BE2C (cell line): ENCODE measurements around the gene PRXL2B.

Experiments used
- DNase-seq: peaks from one replicate; pipeline ENCODE4 v3.0.0-alpha.2; 2020
- H3K27me3 ChIP-seq: fragments of 250-450 bp; sonication (Bioruptor Pico); 2 replicates; pipeline ENCODE4 v1.5.1; 2020; ENCODE audit warnings: mild to moderate bottlenecking
- H3K36me3 ChIP-seq: fragments of 250-450 bp; sonication (Bioruptor Pico); 2 replicates; pipeline ENCODE4 v1.5.1; 2020; ENCODE audit warnings: mild to moderate bottlenecking
- H3K4me1 ChIP-seq: fragments of 250-450 bp; sonication (Bioruptor Pico); 2 replicates; pipeline ENCODE4 v1.5.1; 2020
- H3K4me3 ChIP-seq: 2 replicates; pipeline ENCODE4 v1.5.1; 2011; ENCODE audit warnings: low read depth, low read length
- H3K9me3 ChIP-seq: fragments of 250-450 bp; sonication (Bioruptor Pico); 2 replicates; pipeline ENCODE4 v1.5.1; 2020
- TF ChIP-seq, protein P1 (sequence below): IDR thresholded peaks from 2 replicates; pipeline ENCODE4 v1.5.1; 2012; ENCODE audit warnings: mild to moderate bottlenecking, low read depth, low read length

PRXL2B gene

DNA sequence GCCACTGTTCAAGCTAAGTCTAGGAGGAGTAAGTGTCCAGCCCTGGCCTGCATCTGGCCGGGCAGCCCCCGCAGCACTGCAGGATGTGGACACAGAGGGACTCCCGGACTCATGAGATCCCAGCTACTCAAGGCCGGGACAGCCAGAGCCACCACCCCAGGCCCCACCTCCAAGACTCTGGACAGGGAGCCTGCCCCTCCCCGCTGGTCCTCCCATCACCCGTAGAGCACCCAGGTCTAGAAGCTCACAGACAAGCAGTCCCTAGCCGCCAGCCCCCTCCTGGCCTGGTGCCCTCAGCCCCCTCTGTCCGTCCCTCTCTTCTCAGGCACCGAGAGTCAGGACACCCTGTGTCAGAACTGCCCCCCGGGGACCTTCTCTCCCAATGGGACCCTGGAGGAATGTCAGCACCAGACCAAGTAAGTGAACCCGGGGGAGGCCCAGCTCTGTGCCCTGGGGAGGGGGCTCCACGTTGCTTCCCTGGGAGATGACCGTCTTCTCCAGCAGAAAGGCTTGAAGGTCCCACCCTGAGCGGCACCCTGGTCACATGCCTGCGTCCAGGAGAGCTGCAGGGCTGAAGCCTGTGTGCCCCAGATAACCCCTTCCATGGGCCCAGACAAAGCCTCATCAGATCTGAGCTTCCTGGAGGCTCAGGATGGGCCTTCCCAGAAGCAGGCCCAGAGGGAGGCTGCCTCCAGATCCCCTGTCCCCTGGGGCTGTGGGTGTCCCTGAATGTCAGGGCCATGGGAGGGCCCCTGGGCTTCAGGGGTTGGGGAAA is 26.1 kb upstream of the PRXL2B start:
- H3K9me3 ChIP-seq, result no peaks in the 10 kb centered on the region
- H3K27me3 ChIP-seq, result no peaks in the 10 kb centered on the region
- H3K4me1 ChIP-seq, result peaks cover 3% of the 10 kb centered on the region; the same call in 1 of the 2 replicates
- TF ChIP-seq, protein P1, sequence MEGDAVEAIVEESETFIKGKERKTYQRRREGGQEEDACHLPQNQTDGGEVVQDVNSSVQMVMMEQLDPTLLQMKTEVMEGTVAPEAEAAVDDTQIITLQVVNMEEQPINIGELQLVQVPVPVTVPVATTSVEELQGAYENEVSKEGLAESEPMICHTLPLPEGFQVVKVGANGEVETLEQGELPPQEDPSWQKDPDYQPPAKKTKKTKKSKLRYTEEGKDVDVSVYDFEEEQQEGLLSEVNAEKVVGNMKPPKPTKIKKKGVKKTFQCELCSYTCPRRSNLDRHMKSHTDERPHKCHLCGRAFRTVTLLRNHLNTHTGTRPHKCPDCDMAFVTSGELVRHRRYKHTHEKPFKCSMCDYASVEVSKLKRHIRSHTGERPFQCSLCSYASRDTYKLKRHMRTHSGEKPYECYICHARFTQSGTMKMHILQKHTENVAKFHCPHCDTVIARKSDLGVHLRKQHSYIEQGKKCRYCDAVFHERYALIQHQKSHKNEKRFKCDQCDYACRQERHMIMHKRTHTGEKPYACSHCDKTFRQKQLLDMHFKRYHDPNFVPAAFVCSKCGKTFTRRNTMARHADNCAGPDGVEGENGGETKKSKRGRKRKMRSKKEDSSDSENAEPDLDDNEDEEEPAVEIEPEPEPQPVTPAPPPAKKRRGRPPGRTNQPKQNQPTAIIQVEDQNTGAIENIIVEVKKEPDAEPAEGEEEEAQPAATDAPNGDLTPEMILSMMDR, result no peak
- DNase-seq, result no peak
- H3K4me3 ChIP-seq, result no peak overlapping the region
- H3K36me3 ChIP-seq, result no peaks in the 10 kb centered on the region

DNA sequence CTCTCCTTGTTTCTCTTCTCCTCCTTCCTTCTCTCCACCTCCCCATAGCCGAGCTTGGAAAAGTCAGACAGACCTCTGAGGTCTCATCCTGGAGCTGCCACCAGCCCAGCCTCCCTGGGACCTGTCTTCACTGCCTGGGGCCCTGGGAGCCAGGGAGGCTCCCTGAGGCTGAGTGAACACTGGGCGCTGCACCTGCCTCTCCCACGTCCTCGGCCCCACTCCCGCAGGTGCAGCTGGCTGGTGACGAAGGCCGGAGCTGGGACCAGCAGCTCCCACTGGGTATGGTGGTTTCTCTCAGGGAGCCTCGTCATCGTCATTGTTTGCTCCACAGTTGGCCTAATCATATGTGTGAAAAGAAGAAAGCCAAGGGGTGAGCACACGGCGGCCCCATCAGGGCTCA is 25.1 kb upstream of the PRXL2B start:
- no peak for DNase-seq
- TF ChIP-seq, protein P1, result no peak
- no peaks in the 10 kb centered on the region for H3K4me1 ChIP-seq
- H3K9me3 ChIP-seq, result no peaks in the 10 kb centered on the region
- H3K36me3 ChIP-seq, result no peaks in the 10 kb centered on the region
- no peak overlapping the region for H3K4me3 ChIP-seq
- no peaks in the 10 kb centered on the region for H3K27me3 ChIP-seq

DNA sequence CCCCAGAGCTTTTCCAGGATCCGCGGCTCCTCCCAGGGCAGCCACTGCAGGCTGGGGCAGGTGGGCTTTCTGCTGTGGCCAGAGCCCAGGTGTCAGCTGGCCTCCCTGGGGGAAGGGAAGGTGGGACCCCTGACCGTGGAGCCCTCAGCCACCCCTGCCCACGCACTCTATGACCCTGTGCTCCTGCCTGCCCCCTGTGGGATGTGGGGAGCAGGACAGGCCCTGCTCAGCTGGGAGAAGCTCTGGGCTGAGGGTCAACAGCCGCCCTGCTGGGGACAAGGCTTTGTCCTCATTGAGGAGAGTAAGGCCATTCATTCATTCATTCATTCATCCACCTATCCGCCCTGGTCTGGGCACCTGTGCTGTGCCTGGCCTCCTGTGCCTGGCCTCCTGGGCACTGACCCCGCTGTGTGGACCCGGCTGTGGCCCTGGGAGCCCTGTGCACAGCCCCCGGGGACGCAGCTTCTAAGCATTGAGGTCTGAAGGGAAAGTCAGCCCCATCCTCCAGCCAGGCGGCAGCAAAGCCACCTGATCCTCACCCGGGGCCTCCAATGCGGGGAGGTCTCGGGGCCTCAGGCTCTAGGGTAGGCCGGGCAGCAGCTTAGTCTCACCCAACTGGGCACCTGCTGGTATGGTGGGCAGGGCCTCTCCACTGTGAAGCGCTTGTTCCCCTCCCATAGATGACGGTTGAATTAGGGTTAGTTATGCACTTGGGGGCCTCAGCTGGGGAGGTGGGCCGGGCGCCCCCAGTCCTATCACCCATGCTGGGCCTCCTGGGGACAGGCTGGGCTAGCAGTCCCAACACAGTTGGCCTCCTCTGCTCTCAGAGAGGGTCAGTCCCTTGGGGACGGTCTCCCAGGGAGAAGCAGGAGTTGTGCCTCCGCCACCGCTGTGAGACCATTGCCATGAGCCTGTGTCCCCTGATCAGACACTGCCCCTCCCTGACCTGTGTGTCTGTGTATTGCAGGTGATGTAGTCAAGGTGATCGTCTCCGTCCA is 24.4 kb upstream of the PRXL2B start:
- H3K4me3 ChIP-seq, result no peak overlapping the region
- H3K36me3 ChIP-seq, result no peaks in the 10 kb centered on the region
- TF ChIP-seq, protein P1, result 0 out of 2 replicates have a peak, but pooled peaks have one; percentile 8
- no peaks in the 10 kb centered on the region for H3K27me3 ChIP-seq
- no peaks in the 10 kb centered on the region for H3K4me1 ChIP-seq
- no peak for DNase-seq
- H3K9me3 ChIP-seq, result no peaks in the 10 kb centered on the region

DNA sequence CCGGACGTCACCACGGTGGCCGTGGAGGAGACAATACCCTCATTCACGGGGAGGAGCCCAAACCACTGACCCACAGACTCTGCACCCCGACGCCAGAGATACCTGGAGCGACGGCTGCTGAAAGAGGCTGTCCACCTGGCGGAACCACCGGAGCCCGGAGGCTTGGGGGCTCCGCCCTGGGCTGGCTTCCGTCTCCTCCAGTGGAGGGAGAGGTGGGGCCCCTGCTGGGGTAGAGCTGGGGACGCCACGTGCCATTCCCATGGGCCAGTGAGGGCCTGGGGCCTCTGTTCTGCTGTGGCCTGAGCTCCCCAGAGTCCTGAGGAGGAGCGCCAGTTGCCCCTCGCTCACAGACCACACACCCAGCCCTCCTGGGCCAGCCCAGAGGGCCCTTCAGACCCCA is 23.4 kb upstream of the PRXL2B start:
- no peak for DNase-seq
- Histone ChIP-seq H3K4me1 (no peaks in the 10 kb centered on the region), H3K4me3 (no peak overlapping the region), H3K9me3 (no peaks in the 10 kb centered on the region), H3K36me3 (no peaks in the 10 kb centered on the region), H3K27me3 (no peaks in the 10 kb centered on the region)
- TF ChIP-seq, protein P1, result no peak

DNA sequence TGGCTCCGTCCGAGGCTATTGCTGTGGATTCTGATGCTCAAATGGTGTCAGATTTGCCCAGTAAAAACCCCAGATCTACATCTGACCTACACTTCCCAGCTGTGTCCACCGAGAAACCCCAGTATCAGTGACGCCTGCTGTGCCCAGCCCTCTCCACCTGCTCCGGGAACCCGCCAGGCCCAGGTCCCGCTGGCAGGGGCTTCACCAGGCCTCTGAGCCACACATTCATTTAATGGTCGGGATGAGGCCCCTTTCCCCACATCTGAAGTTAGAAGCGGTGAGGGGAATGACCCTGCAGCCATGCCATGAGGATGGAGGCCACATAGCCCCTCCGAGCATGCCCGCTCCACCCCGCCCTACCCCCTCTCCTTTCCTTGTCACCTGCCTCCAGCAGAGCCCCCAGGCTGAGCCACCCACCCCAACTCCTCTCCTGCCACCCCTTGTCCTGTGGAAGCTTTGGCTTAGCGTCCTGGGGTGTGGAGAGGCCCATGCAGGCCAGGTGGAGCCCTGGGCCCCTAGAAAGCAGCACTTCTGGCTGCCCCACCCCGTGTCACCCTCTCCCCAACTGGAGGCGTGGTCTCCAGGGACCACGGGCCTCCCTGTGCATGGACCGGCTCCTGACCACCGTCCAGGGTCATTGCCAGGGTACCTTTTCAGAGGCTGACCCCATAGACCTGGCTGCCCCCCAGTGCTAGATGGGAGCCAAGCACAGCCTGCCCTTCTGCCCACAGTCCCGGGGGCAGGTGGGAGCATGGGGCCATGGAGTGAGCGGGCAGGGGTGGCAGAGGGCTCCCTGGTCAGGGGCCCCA is 22.4 kb upstream of the PRXL2B start:
- Histone ChIP-seq H3K9me3 (no peaks in the 10 kb centered on the region), H3K4me3 (no peak overlapping the region), H3K4me1 (no peaks in the 10 kb centered on the region), H3K27me3 (no peaks in the 10 kb centered on the region), H3K36me3 (no peaks in the 10 kb centered on the region)
- no peak for DNase-seq
- TF ChIP-seq, protein P1, result no peak
